ENCODE measurements around the gene SDC1.

SDC1 gene

GRCh38 chr2:20227894-20228505 lies 3.1 kb upstream of the SDC1 start:
- DNase-seq: no peak

- DNase-seq: no peak
Observed at GRCh38 chr2:20226152-20226545, 1.2 kb upstream of the SDC1 start.

GRCh38 chr2:20225294-20226151 lies 593 bp upstream of the SDC1 start:
- DNase-seq: no peak

GRCh38 chr2:20224164-20224715 lies 690 bp downstream of the SDC1 start:
- no peak for DNase-seq

- DNase-seq: no peak
Observed at GRCh38 chr2:20223407-20224163, 1.3 kb downstream of the SDC1 start.

- DNase-seq: no peak
Observed at GRCh38 chr2:20222769-20223406, 2.0 kb downstream of the SDC1 start.

GRCh38 chr2:20222014-20222768 lies 2.7 kb downstream of the SDC1 start:
- DNase-seq: no peak

- no peak for DNase-seq
Observed at GRCh38 chr2:20221555-20221973, 3.4 kb downstream of the SDC1 start.

- no peak for DNase-seq
Observed at GRCh38 chr2:20220806-20221554, 4.0 kb downstream of the SDC1 start.

- DNase-seq: no peak
Observed at GRCh38 chr2:20219763-20220380, 5.1 kb downstream of the SDC1 start.

- no peak for DNase-seq
Observed at GRCh38 chr2:20218331-20219320, 6.3 kb downstream of the SDC1 start.

- DNase-seq: no peak
Observed at GRCh38 chr2:20217041-20217970, 7.6 kb downstream of the SDC1 start.

GRCh38 chr2:20216130-20217025 lies 8.6 kb downstream of the SDC1 start:
- DNase-seq: no peak

GRCh38 chr2:20215183-20216040 lies 9.5 kb downstream of the SDC1 start:
- DNase-seq: no peak

GRCh38 chr2:20214566-20215182 lies 10.3 kb downstream of the SDC1 start:
- no peak for DNase-seq
